OCI-LY3 (cell line): ENCODE measurements around the gene GATM.

ENCODE experiments used
- CTCF ChIP-seq: fragments of 200-600, 300-600 bp; sonication (generic); IDR thresholded peaks from 2 replicates; pipeline ENCODE4 v1.5.1; 2014; ENCODE audit warnings: antibody characterized with exemption, low read length, low read depth
- EZH2phosphoT487 ChIP-seq: fragments of 200-600 bp; shearing (Covaris generic); IDR thresholded peaks from 2 replicates; pipeline ENCODE4 v1.6.1; 2018; ENCODE audit warnings: antibody characterized with exemption, mixed run types, low read depth

GRCh38 chr15:45354711-45355110, 23.6 kb downstream of the GATM start:
- TF ChIP-seq CTCF, result no peak
- no peak for TF ChIP-seq EZH2phosphoT487
